Endothelial cell of umbilical vein (primary cell): ENCODE results near the gene EML1.

Experiments
- CTCF ChIP-seq, 2 donors: IDR thresholded peaks; 1 replicate in 1 of 2; 2 replicates in 1 of 2; pipeline ENCODE4 v1.5.1; 2011; ENCODE audit warnings: low read length in 2 of 2, mild to moderate bottlenecking in 2 of 2, moderate library complexity in 2 of 2, control low read depth in 1 of 2, inconsistent platforms in 1 of 2, low read depth in 1 of 2; ENCODE audit not compliant: insufficient read depth in 1 of 2; ENCODE audit errors: extremely low read depth in 1 of 2
- EZH2 ChIP-seq: IDR thresholded peaks from 2 replicates; pipeline ENCODE4 v1.6.1; 2012; ENCODE audit warnings: borderline replicate concordance, low read depth, mild to moderate bottlenecking, moderate library complexity, low read length, inconsistent platforms; ENCODE audit not compliant: severe bottlenecking
- FOS ChIP-seq: IDR thresholded peaks from 2 replicates; pipeline ENCODE4 v1.6.1; 2011; ENCODE audit warnings: mild to moderate bottlenecking, low read length, moderate library complexity, borderline replicate concordance; ENCODE audit not compliant: insufficient read depth
- JUN ChIP-seq: IDR thresholded peaks from 2 replicates; pipeline ENCODE4 v1.6.1; 2011; ENCODE audit warnings: borderline replicate concordance, low read depth; ENCODE audit not compliant: insufficient read length, insufficient read depth
- MYC ChIP-seq: IDR thresholded peaks from one replicate; pipeline ENCODE4 v1.6.1; 2011; ENCODE audit warnings: mild to moderate bottlenecking, low read depth, low read length
- POLR2A ChIP-seq: IDR thresholded peaks from 2 replicates; pipeline ENCODE4 v1.6.1; 2012; ENCODE audit warnings: low read depth, mild to moderate bottlenecking, control low read depth, low read length
- POLR2AphosphoS5 ChIP-seq: IDR thresholded peaks from 2 replicates; pipeline ENCODE4 v1.6.1; 2012; ENCODE audit warnings: low read depth, mild to moderate bottlenecking, control low read depth, low read length, moderate library complexity; ENCODE audit not compliant: insufficient read depth

- TF ChIP-seq CTCF (IDR thresholded peaks at IDR 0.05; ENCODE audit: extremely low read depth in 1 of 2, insufficient read depth in 1 of 2, low read depth in 1 of 2, low read length in 2 of 2) (no peak), FOS (no peak), EZH2 (no peak), MYC (no peak), POLR2AphosphoS5 (no peak), JUN (no peak), POLR2A (no peak)
These were observed 17.3 kb downstream of the EML1 start for GRCh38 chr14:99810559-99810874.
